Measurements from ENCODE around the gene SLA2.
"Not testable (repeated sequence)": the region's sequence is repeated elsewhere in the genome, so short reads cannot be mapped to it uniquely, and the experiment has no call there.

The SLA2 gene

DNA sequence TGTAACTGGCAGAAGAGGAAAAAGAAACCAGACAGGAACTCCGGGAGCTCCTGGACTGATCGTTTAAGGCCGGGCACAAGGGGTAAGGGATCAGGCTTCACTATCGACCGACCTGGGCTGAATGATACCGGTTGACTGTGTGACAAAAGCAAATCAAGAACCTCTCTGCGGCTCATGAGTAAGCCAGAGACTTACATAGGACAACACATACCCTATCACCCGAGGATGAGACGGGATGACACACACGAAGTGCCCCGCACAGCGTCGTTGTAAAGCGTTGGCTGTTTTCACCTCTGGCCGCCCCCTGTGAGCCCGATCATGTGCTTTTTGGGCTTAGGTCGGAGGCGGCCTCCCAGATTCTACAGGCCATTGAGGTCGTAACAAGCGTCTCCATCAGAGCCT is 73.3 kb downstream of the SLA2 start:
- DNase-seq, result no peak

DNA sequence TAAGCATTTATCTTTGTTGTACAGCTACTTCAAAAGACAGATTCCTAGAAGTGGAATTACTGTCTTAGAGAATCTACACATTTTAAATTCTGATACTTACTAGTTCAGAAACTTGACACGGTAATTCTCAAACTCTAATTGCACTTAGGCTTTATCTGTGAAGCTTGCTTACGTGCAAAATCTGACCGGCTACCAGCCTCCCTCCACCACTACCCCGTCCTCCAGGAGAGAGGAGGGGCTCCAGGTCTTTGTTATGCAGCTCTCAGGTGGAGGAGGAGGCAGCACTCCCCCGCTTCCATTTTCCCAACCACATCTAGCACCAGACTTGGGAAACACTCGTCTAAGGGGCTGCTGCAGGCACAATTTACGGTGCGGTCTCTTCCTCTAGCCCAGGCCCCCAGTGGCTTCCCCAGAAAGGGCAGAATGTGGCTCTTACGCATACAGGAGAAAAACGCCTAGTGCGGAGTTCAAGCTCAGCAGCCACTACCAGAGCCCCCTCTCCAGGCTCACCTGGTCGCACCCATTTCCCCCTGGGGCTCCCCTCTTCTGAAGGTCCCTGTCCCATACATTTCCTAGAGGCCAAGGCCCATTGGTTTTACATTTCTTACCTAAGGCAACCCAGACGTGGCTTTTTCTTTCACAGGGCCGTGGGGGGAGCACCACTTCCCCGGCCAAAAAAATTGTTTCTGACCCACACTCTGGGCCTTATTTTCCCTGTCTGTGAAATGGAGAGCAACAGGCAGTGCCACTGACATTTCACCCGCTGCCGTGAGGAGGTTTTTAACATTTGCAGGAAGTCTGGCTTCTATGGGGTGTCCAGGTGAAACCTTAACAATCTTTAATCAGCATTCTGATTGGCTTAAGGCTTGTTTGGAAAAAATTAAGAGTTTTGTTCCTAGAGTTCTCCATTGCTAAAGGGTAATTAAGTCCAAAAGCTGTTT is 74.2 kb downstream of the SLA2 start:
- DNase-seq, result no peak

DNA sequence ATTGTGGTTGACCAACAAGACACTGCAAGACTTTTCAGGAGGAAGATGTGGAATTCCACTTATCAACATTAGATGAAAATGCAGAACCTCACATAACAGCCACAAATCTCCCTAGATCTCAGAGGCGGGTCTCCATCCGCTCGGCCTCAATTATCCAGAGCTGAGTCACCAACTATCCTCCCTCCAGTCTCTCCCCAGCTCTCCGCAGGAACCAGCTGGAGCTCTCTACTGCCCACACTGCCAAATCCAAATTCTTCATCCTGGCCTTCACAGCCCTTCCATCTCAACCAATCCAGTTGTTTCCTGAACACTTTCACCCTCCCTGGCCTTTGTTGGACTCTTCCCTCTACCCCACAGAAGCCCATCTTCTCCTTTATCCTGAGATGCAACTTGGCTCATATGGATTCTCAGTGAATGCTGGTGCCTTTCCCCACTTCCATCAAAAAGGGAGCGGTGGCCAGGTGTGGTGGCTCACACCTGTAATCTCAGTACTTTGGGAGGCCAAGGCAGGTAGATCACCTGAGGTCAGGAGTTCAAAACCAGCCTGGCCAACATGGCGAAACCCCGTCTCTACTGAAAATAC is 76.1 kb downstream of the SLA2 start:
- no peak for DNase-seq

DNA sequence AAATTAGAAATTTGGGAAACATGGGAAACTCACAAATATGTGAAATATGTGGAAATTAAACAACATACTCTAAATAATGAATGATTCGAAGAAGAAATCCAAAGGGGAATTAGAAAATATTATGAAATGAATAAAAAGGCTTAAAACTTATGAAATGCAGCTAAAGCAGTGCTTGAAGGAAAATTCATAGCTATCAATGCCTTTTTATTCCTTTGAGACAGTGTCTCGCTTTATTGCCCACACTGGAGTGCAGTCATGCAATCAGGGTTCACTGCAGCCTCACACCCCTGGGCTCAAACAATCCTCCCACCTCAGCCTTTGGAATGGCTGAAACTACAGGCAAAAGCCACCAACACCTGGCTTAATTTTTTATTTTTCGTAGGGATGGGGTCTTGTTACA is 80.5 kb downstream of the SLA2 start:
- DNase-seq, result no peak

DNA sequence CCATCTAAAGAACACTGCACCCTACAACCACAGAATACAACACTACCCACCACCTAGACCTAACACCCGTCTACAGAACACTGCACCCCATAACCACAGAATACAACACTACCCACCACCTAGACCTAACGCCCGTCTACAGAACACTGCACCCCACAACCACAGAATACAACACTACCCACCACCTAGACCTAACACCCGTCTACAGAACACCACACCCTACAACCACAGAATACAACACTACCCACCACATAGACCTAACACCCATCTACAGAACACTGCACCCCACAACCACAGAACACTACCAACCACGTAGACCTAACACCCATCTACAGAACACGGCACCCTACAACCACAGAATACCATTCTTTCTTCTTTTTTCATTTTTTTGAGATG is 81.3 kb downstream of the SLA2 start:
- not testable (repeated sequence) for DNase-seq

DNA sequence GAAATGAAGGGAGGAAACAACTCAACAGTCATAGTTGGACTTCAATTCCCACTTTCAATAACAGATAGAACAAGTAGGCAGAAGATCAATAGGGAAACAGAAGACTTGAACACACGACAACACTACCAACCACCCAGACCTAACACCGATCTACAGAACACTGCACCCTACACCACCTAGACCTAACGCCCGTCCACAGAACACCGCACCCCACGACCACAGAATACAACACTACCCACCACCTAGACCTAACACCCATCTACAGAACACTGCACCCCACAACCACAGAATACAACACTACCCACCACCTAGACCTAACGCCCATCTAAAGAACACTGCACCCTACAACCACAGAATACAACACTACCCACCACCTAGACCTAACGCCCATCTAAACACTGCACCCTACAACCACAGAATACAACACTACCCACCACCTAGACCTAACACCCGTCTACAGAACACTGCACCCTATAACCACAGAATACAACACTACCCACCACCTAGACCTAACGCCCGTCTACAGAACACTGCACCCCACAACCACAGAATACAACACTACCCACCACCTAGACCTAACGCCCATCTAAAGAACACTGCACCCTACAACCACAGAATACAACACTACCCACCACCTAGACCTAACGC is 81.8 kb downstream of the SLA2 start:
- not testable (repeated sequence) for DNase-seq

DNA sequence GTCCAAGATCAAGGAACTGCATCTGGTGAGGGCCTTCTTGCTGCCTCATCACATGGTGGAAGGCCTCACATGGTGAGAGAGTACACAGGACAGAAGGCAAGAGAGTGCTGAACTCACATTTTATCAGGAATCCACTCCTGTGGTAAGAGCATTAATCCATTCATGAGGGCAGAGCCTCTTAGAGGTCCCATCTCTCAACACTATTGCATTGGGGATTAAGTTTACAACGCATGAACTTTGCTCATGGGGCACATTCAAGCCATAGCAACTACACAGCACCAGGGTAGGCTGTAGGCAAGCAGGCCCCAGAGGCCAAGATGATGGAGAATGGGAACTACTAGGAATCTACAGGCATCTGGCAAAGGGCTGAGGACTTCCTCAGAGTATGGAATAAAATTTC is 82.6 kb downstream of the SLA2 start:
- DNase-seq, result no peak

DNA sequence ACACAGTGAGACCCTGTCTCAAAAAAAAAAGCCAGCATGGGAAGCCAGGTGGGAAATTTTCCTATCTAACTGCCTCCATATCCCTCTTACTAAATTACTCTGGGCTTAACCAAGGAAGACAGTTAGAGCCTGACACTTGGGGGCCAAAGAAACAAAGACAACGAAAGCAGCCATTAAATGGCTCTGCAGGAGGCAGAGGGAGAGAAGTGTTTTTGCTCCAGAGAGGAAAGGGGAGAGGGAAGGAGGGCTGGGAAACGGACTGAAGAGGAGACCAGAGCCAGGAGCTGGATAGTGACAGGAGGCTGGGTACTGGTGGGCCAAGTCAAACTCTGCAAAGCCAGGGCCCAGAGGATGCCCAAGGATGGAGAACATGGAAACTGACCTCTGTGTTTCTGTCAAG is 83.3 kb downstream of the SLA2 start:
- no peak for DNase-seq

Data from SIG-M5 (cell line).